ENCODE data around the gene ZSWIM2. TPM values are rescaled to one million over a fixed set of nuclear protein-coding genes. Genes with fewer than 3 reads are reported as not detected.

The ZSWIM2 gene
- total RNA-seq, 1 experiment from 2014 or later, result not detected

DNA sequence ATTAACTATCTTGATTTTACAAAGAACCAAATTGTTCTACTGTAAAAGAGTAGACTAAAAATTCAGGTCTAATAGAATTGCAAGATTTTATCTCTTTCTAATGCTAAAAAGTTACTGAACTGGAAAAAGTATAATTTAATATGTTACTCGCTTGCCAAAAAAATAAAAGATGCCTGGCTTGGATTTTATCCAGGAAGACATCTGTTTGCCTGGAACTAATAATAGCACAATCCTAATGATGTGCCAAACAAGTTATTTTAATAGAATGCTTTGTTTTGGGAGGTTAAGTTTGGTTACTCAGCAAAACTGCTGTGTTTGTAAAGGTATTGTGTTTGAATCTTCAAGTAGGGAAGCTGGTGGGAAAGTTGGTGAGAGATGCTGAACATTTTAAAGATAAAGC, 19.4 kb upstream of the ZSWIM2 start:
- no peak overlapping the region for H2AFZ ChIP-seq (ENCODE audit: low read length)
- H3K9ac ChIP-seq (ENCODE audit: low read length), result no peak overlapping the region
- H3K9me3 ChIP-seq (ENCODE audit: low read length), result no peaks in the 10 kb centered on the region
- no peak overlapping the region for H3K4me3 ChIP-seq (ENCODE audit: low read length)
- H3K36me3 ChIP-seq (ENCODE audit: insufficient read depth, low read length), result no peaks in the 10 kb centered on the region
- no peak for DNase-seq
- H3K4me1 ChIP-seq (ENCODE audit: low read length), result no peaks in the 10 kb centered on the region
- H3K9me2 ChIP-seq (replicated peaks; ENCODE audit: insufficient read depth, low read length), result no peaks in the 10 kb centered on the region
- no peaks in the 10 kb centered on the region for H3K27me3 ChIP-seq (ENCODE audit: low read length)
- no peaks in the 10 kb centered on the region for H3K79me2 ChIP-seq (ENCODE audit: low read length)
- H4K20me1 ChIP-seq (ENCODE audit: insufficient read depth, low read depth, low read length), result no peaks in the 10 kb centered on the region
- no peak overlapping the region for H3K4me2 ChIP-seq (ENCODE audit: low read depth, low read length, poor library complexity, severe bottlenecking)
- no peak overlapping the region for H3K27ac ChIP-seq (ENCODE audit: low read length)

- Histone ChIP-seq H4K20me1 (ENCODE audit: insufficient read depth, low read depth, low read length) (no peaks in the 10 kb centered on the region), H3K27ac (ENCODE audit: low read length) (no peak overlapping the region), H3K4me2 (ENCODE audit: low read depth, low read length, poor library complexity, severe bottlenecking) (no peak overlapping the region), H3K4me3 (ENCODE audit: low read length) (no peak overlapping the region), H3K9me3 (ENCODE audit: low read length) (no peaks in the 10 kb centered on the region), H3K36me3 (ENCODE audit: insufficient read depth, low read length) (no peaks in the 10 kb centered on the region), H3K79me2 (ENCODE audit: low read length) (no peaks in the 10 kb centered on the region), H3K9me2 (replicated peaks; ENCODE audit: insufficient read depth, low read length) (no peaks in the 10 kb centered on the region), H3K9ac (ENCODE audit: low read length) (no peak overlapping the region), H2AFZ (ENCODE audit: low read length) (no peak overlapping the region), H3K4me1 (ENCODE audit: low read length) (no peaks in the 10 kb centered on the region), H3K27me3 (ENCODE audit: low read length) (no peaks in the 10 kb centered on the region)
- peak; percentile 55 for DNase-seq
Observed at GRCh38 chr2:186862869-186863709, 14.1 kb upstream of the ZSWIM2 start.

- H3K9me3 ChIP-seq (ENCODE audit: low read length), result no peaks in the 10 kb centered on the region
- H3K4me1 ChIP-seq (ENCODE audit: low read length), result no peaks in the 10 kb centered on the region
- H3K27ac ChIP-seq (ENCODE audit: low read length), result no peak overlapping the region
- H3K4me3 ChIP-seq (ENCODE audit: low read length), result no peak overlapping the region
- no peaks in the 10 kb centered on the region for H3K79me2 ChIP-seq (ENCODE audit: low read length)
- no peaks in the 10 kb centered on the region for H3K27me3 ChIP-seq (ENCODE audit: low read length)
- no peak overlapping the region for H2AFZ ChIP-seq (ENCODE audit: low read length)
- H3K4me2 ChIP-seq (ENCODE audit: low read depth, low read length, poor library complexity, severe bottlenecking), result no peak overlapping the region
- no peak overlapping the region for H3K9ac ChIP-seq (ENCODE audit: low read length)
- H3K9me2 ChIP-seq (replicated peaks; ENCODE audit: insufficient read depth, low read length), result no peaks in the 10 kb centered on the region
- no peaks in the 10 kb centered on the region for H3K36me3 ChIP-seq (ENCODE audit: insufficient read depth, low read length)
- H4K20me1 ChIP-seq (ENCODE audit: insufficient read depth, low read depth, low read length), result no peaks in the 10 kb centered on the region
- no peak for DNase-seq
Observed at GRCh38 chr2:186855216-186855615, 6.2 kb upstream of the ZSWIM2 start.

GRCh38 chr2:186853951-186854350, 5.0 kb upstream of the ZSWIM2 start:
- Histone ChIP-seq H3K4me2 (ENCODE audit: low read depth, low read length, poor library complexity, severe bottlenecking) (no peak overlapping the region), H3K36me3 (ENCODE audit: insufficient read depth, low read length) (no peaks in the 10 kb centered on the region), H3K79me2 (ENCODE audit: low read length) (no peaks in the 10 kb centered on the region), H3K9ac (ENCODE audit: low read length) (no peak overlapping the region), H3K4me1 (ENCODE audit: low read length) (no peaks in the 10 kb centered on the region), H3K9me2 (replicated peaks; ENCODE audit: insufficient read depth, low read length) (no peaks in the 10 kb centered on the region), H3K4me3 (ENCODE audit: low read length) (no peak overlapping the region), H4K20me1 (ENCODE audit: insufficient read depth, low read depth, low read length) (no peaks in the 10 kb centered on the region), H3K27me3 (ENCODE audit: low read length) (no peaks in the 10 kb centered on the region), H2AFZ (ENCODE audit: low read length) (no peak overlapping the region), H3K27ac (ENCODE audit: low read length) (no peak overlapping the region), H3K9me3 (ENCODE audit: low read length) (no peaks in the 10 kb centered on the region)
- DNase-seq, result no peak

DNA sequence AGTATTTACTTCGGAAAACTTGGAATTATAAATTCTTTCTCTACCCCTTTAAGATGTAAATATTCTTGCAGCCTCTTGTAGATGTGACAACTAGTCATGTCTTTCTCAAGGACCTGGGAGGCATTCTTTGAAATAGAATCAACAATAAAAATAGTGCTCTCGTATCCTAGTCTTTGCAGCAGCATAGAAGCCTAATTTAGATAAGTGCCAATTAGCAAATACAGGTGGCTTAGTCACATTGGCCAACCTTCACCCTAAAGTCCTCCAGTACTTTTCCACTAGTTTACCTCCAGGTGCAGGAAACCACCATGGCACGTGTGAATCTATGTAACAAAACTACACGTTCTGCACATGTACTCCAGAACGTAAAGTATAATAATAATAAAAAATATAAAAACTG, 3.5 kb upstream of the ZSWIM2 start:
- Histone ChIP-seq H3K4me3 (ENCODE audit: low read length) (no peak overlapping the region), H3K27ac (ENCODE audit: low read length) (no peak overlapping the region), H3K79me2 (ENCODE audit: low read length) (no peaks in the 10 kb centered on the region), H3K36me3 (ENCODE audit: insufficient read depth, low read length) (no peaks in the 10 kb centered on the region), H3K9me2 (replicated peaks; ENCODE audit: insufficient read depth, low read length) (no peaks in the 10 kb centered on the region), H3K9ac (ENCODE audit: low read length) (no peak overlapping the region), H3K4me2 (ENCODE audit: low read depth, low read length, poor library complexity, severe bottlenecking) (no peak overlapping the region), H3K4me1 (ENCODE audit: low read length) (no peaks in the 10 kb centered on the region), H3K9me3 (ENCODE audit: low read length) (no peaks in the 10 kb centered on the region), H4K20me1 (ENCODE audit: insufficient read depth, low read depth, low read length) (no peaks in the 10 kb centered on the region), H2AFZ (ENCODE audit: low read length) (no peak overlapping the region), H3K27me3 (ENCODE audit: low read length) (no peaks in the 10 kb centered on the region)
- DNase-seq, result no peak

DNA sequence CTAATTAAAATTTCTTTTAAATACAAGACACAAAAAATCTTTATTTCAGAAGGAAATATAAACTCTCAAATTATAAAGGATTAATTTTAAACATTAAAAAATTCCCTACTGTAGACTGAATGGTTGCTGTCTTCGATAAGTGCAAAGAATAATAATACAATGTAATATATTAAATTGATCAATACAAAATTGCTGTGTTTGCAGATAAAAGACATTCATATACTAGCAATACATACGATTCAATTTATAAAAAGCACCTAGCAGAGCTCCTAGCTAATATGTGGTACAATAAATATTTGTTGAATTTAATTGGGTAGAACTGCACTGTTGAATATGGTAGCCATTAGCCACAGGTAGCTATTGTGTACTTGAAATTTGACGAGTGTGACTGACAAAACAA, 6.6 kb downstream of the ZSWIM2 start:
- no peak for DNase-seq
- Histone ChIP-seq H3K4me1 (ENCODE audit: low read length) (no peaks in the 10 kb centered on the region), H3K79me2 (ENCODE audit: low read length) (no peaks in the 10 kb centered on the region), H3K9me2 (replicated peaks; ENCODE audit: insufficient read depth, low read length) (no peaks in the 10 kb centered on the region; the same call in 1 of the 2 replicates), H2AFZ (ENCODE audit: low read length) (no peak overlapping the region), H3K4me3 (ENCODE audit: low read length) (no peak overlapping the region), H3K27me3 (ENCODE audit: low read length) (no peaks in the 10 kb centered on the region), H3K27ac (ENCODE audit: low read length) (no peak overlapping the region), H3K9me3 (ENCODE audit: low read length) (no peaks in the 10 kb centered on the region), H4K20me1 (ENCODE audit: insufficient read depth, low read depth, low read length) (no peaks in the 10 kb centered on the region), H3K4me2 (ENCODE audit: low read depth, low read length, poor library complexity, severe bottlenecking) (no peak overlapping the region), H3K36me3 (ENCODE audit: insufficient read depth, low read length) (no peaks in the 10 kb centered on the region), H3K9ac (ENCODE audit: low read length) (no peak overlapping the region)

- Histone ChIP-seq H4K20me1 (ENCODE audit: insufficient read depth, low read depth, low read length) (no peaks in the 10 kb centered on the region), H3K4me3 (ENCODE audit: low read length) (no peak overlapping the region), H3K27me3 (ENCODE audit: low read length) (no peaks in the 10 kb centered on the region), H3K79me2 (ENCODE audit: low read length) (no peaks in the 10 kb centered on the region), H3K36me3 (ENCODE audit: insufficient read depth, low read length) (no peaks in the 10 kb centered on the region), H3K9me3 (ENCODE audit: low read length) (no peaks in the 10 kb centered on the region), H3K27ac (ENCODE audit: low read length) (no peak overlapping the region), H3K9me2 (replicated peaks; ENCODE audit: insufficient read depth, low read length) (no peaks in the 10 kb centered on the region; the same call in 1 of the 2 replicates), H3K4me1 (ENCODE audit: low read length) (no peaks in the 10 kb centered on the region), H3K4me2 (ENCODE audit: low read depth, low read length, poor library complexity, severe bottlenecking) (no peak overlapping the region), H3K9ac (ENCODE audit: low read length) (no peak overlapping the region), H2AFZ (ENCODE audit: low read length) (no peak overlapping the region)
- DNase-seq, result no peak
Observed at GRCh38 chr2:186841940-186842339, 7.0 kb downstream of the ZSWIM2 start.

GRCh38 chr2:186835628-186836027, 13.3 kb downstream of the ZSWIM2 start:
- Histone ChIP-seq H3K27me3 (ENCODE audit: low read length) (no peaks in the 10 kb centered on the region), H3K27ac (ENCODE audit: low read length) (no peak overlapping the region), H3K9ac (ENCODE audit: low read length) (no peak overlapping the region), H3K4me3 (ENCODE audit: low read length) (no peak overlapping the region), H4K20me1 (ENCODE audit: insufficient read depth, low read depth, low read length) (no peaks in the 10 kb centered on the region), H3K4me2 (ENCODE audit: low read depth, low read length, poor library complexity, severe bottlenecking) (no peak overlapping the region), H3K9me2 (replicated peaks; ENCODE audit: insufficient read depth, low read length) (no peaks in the 10 kb centered on the region; the same call in 1 of the 2 replicates), H3K9me3 (ENCODE audit: low read length) (no peaks in the 10 kb centered on the region), H2AFZ (ENCODE audit: low read length) (no peak overlapping the region), H3K36me3 (ENCODE audit: insufficient read depth, low read length) (no peaks in the 10 kb centered on the region), H3K4me1 (ENCODE audit: low read length) (no peaks in the 10 kb centered on the region), H3K79me2 (ENCODE audit: low read length) (no peaks in the 10 kb centered on the region)
- no peak for DNase-seq

Data from Karpas-422 (cell line).